ENCODE measurements around the gene UFSP2. TPM values are rescaled to one million over a fixed set of nuclear protein-coding genes. Genes with fewer than 3 reads are reported as not detected.

The UFSP2 gene
- total RNA-seq, 1 donor from 2014 or later, result 26.4 TPM

DNA sequence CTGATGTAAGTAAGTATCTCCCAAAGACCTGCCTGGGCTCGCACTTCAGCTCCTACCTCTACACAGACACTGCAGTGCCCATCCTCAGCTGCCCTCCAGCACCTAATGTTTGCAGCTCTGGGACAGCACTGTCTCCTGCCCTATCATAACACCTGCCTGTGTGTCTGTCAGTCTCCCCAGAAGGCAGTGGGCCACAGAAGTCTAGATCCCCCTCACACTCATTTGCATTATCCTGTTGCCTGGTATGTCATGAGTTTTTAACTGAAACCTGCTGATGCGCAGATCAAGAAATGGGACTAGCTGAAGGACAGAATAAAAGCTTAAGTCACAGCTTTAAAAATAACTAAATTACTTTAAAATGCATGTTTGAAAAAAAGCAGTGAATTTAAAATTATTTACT, 73.0 kb downstream of the UFSP2 start:
- DNase-seq (ENCODE audit: low read depth in 2 of 2), result no peak

GRCh38 chr4:185352202-185352601, 73.6 kb downstream of the UFSP2 start:
- DNase-seq (ENCODE audit: low read depth in 2 of 2), result no peak

- DNase-seq (ENCODE audit: low read depth in 2 of 2), result no peak
These were observed 74.1 kb downstream of the UFSP2 start for GRCh38 chr4:185351691-185352090.

Other genes starting within 250 kb of the UFSP2 start
- gene CFAP97, start 222.0 kb downstream of the UFSP2 start, total RNA-seq, result 21.4 and 25.0 TPM in 2 replicates
- 37.2 and 50.6 TPM in 2 replicates for gene SNX25, start 216.4 kb downstream of the UFSP2 start, total RNA-seq
- gene LRP2BP, start 30.0 kb downstream of the UFSP2 start, total RNA-seq, result 0.38 and 0.51 TPM in 2 replicates
- gene ANKRD37, start 29.1 kb downstream of the UFSP2 start, total RNA-seq, result 6.4 and 9.1 TPM in 2 replicates
- 0.13 and 0.25 TPM in 2 replicates for gene CCDC110, start 45.8 kb upstream of the UFSP2 start, total RNA-seq
- 35.4 and 79.3 TPM in 2 replicates for gene PDLIM3, start 109.5 kb upstream of the UFSP2 start, total RNA-seq

Measured in dermis microvascular lymphatic vessel endothelial cell (primary cell).